Neural cell (in vitro differentiated cells): ENCODE results near the gene RRBP1. TPM values are rescaled to one million over a fixed set of nuclear protein-coding genes. Genes with fewer than 3 reads are reported as not detected.

Experiments
- H2AFZ ChIP-seq: fragments of 200-600, 300-800 bp; sonication (generic), shearing (Covaris generic); 2 replicates; pipeline ENCODE4 v1.6.0; 2014; ENCODE audit warnings: low read depth, mild to moderate bottlenecking, antibody characterized with exemption, low read length, moderate library complexity
- H3F3A ChIP-seq: fragments of 200-600 bp; shearing (Covaris generic); 2 replicates; pipeline ENCODE4 v1.6.1; 2016; ENCODE audit warnings: mild to moderate bottlenecking, moderate library complexity, mixed read lengths, antibody characterized with exemption, low read length; ENCODE audit not compliant: insufficient read depth, poor library complexity, severe bottlenecking
- H3K27ac ChIP-seq: fragments of 200-600, 300-800 bp; sonication (generic), shearing (Covaris generic); 2 replicates; pipeline ENCODE4 v1.5.1; 2014; ENCODE audit warnings: mild to moderate bottlenecking, low read length, moderate library complexity
- H3K27me3 ChIP-seq: fragments of 300-800, 200-600 bp; sonication (generic), shearing (Covaris generic); 2 replicates; pipeline ENCODE4 v1.6.0; 2014; ENCODE audit warnings: mild to moderate bottlenecking, low read depth, low read length, moderate library complexity; ENCODE audit not compliant: insufficient read depth
- H3K36me3 ChIP-seq: fragments of 300-800, 200-600 bp; sonication (generic), shearing (Covaris generic); 2 replicates; pipeline ENCODE4 v1.5.1; 2014; ENCODE audit warnings: mild to moderate bottlenecking, antibody characterized with exemption, low read length, moderate library complexity; ENCODE audit not compliant: insufficient read depth
- H3K4me2 ChIP-seq: fragments of 300-800, 200-600 bp; sonication (generic), shearing (Covaris generic); 2 replicates; pipeline ENCODE4 v1.6.0; 2014; ENCODE audit warnings: mild to moderate bottlenecking, low read length
- H3K4me3 ChIP-seq: fragments of 300-800, 200-600 bp; sonication (generic), shearing (Covaris generic); 2 replicates; pipeline ENCODE4 v1.5.1; 2014; ENCODE audit warnings: mild to moderate bottlenecking, low read length, moderate library complexity
- H3K79me2 ChIP-seq: fragments of 200-600 bp; shearing (Covaris generic); replicated peaks from 2 replicates; pipeline ENCODE4 v1.6.0; 2014; ENCODE audit warnings: mild to moderate bottlenecking, low read length, moderate library complexity; ENCODE audit not compliant: insufficient read depth
- H3K9ac ChIP-seq: fragments of 300-800, 200-600 bp; sonication (generic), shearing (Covaris generic); 2 replicates; pipeline ENCODE4 v1.6.1; 2016; ENCODE audit warnings: mild to moderate bottlenecking, low read length, mixed read lengths
- H3K9me2 ChIP-seq: fragments of 200-600 bp; shearing (Covaris generic); 2 replicates; pipeline ENCODE4 v1.6.1; 2016; ENCODE audit warnings: mild to moderate bottlenecking, low read length, mixed read lengths; ENCODE audit not compliant: insufficient read depth
- H3K9me3 ChIP-seq: fragments of 200-600, 300-800 bp; sonication (generic), shearing (Covaris generic); 2 replicates; pipeline ENCODE4 v1.6.1; 2016; ENCODE audit warnings: mild to moderate bottlenecking, mixed run types, low read length, moderate library complexity, mixed read lengths
- H4K20me1 ChIP-seq: fragments of 200-600 bp; shearing (Covaris generic); 2 replicates; pipeline ENCODE4 v1.6.1; 2016; ENCODE audit warnings: mild to moderate bottlenecking, mixed run types; ENCODE audit not compliant: insufficient read depth
- EP300 ChIP-seq: fragments of 450-650 bp; conservative IDR thresholded peaks from 2 replicates; pipeline ENCODE4 v1.6.1; 2014; ENCODE audit warnings: antibody characterized with exemption, mild to moderate bottlenecking, moderate library complexity; ENCODE audit not compliant: poor library complexity, severe bottlenecking
- EZH2 ChIP-seq: fragments of 200-600, 300-800 bp; shearing (Covaris generic), sonication (generic); IDR thresholded peaks from 2 replicates; pipeline ENCODE4 v1.6.1; 2014; ENCODE audit warnings: antibody characterized with exemption, low read length, borderline replicate concordance, mild to moderate bottlenecking; ENCODE audit not compliant: insufficient read depth, poor library complexity, severe bottlenecking
- MXI1 ChIP-seq: fragments of 450-650 bp; conservative IDR thresholded peaks from 2 replicates; pipeline ENCODE4 v1.6.1; 2014; ENCODE audit warnings: antibody characterized with exemption, mild to moderate bottlenecking; ENCODE audit not compliant: poor library complexity, severe bottlenecking
- POLR2AphosphoS5 ChIP-seq: IDR thresholded peaks from 2 replicates; pipeline ENCODE4 v1.6.1; 2012
- RAD21 ChIP-seq: fragments of 450-650 bp; conservative IDR thresholded peaks from 2 replicates; pipeline ENCODE4 v1.6.1; 2014; ENCODE audit warnings: antibody characterized with exemption, mild to moderate bottlenecking, moderate library complexity
- SMC3 ChIP-seq: fragments of 450-650 bp; conservative IDR thresholded peaks from 2 replicates; pipeline ENCODE4 v1.6.1; 2014; ENCODE audit warnings: antibody characterized with exemption, mild to moderate bottlenecking, moderate library complexity; ENCODE audit not compliant: poor library complexity
- TAF1 ChIP-seq: IDR thresholded peaks from 2 replicates; pipeline ENCODE4 v1.6.1; 2012; ENCODE audit warnings: low read depth
- polyA plus RNA-seq: library from polyadenylated mRNA; depleted of rRNA; stranded (reverse); fragments of >200 nt; gene quantifications from 2 replicates; pipeline ENCODE4 v1.2.3, GENCODE V29; 2014
- TF ChIP-seq, protein P1 (sequence below): fragments of 450-650 bp; IDR thresholded peaks from 2 replicates; pipeline ENCODE4 v1.5.1; 2014; ENCODE audit warnings: antibody characterized with exemption, mild to moderate bottlenecking, moderate library complexity; ENCODE audit not compliant: poor library complexity, severe bottlenecking
- TF ChIP-seq, protein P2 (sequence below): IDR thresholded peaks from 2 replicates; pipeline ENCODE4 v1.6.1; 2012; ENCODE audit warnings: borderline replicate concordance

Gene RRBP1
- polyA plus RNA-seq, 1 donor from 2014 or later, result 2.2 TPM

GRCh38 chr20:17645010-17645409 is 37.0 kb downstream of the RRBP1 start:
- H3K4me2 ChIP-seq, result no peak overlapping the region
- peaks cover 30% of the 10 kb centered on the region for H3K27me3 ChIP-seq
- H2AFZ ChIP-seq, result no peak overlapping the region
- H3F3A ChIP-seq, result no peaks in the 10 kb centered on the region
- no peaks in the 10 kb centered on the region for H3K36me3 ChIP-seq
- H4K20me1 ChIP-seq, result no peaks in the 10 kb centered on the region
- no peak overlapping the region for H3K9ac ChIP-seq
- no peaks in the 10 kb centered on the region for H3K9me2 ChIP-seq
- no peaks in the 10 kb centered on the region for H3K79me2 ChIP-seq
- H3K27ac ChIP-seq, result no peak overlapping the region
- no peaks in the 10 kb centered on the region for H3K9me3 ChIP-seq
- H3K4me3 ChIP-seq, result no peak overlapping the region
- TF ChIP-seq EP300 (no peak), SMC3 (no peak), TAF1 (no peak), MXI1 (no peak), RAD21 (no peak), POLR2AphosphoS5 (no peak), EZH2 (no peak)
- TF ChIP-seq, protein P1, sequence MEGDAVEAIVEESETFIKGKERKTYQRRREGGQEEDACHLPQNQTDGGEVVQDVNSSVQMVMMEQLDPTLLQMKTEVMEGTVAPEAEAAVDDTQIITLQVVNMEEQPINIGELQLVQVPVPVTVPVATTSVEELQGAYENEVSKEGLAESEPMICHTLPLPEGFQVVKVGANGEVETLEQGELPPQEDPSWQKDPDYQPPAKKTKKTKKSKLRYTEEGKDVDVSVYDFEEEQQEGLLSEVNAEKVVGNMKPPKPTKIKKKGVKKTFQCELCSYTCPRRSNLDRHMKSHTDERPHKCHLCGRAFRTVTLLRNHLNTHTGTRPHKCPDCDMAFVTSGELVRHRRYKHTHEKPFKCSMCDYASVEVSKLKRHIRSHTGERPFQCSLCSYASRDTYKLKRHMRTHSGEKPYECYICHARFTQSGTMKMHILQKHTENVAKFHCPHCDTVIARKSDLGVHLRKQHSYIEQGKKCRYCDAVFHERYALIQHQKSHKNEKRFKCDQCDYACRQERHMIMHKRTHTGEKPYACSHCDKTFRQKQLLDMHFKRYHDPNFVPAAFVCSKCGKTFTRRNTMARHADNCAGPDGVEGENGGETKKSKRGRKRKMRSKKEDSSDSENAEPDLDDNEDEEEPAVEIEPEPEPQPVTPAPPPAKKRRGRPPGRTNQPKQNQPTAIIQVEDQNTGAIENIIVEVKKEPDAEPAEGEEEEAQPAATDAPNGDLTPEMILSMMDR, result no peak
- TF ChIP-seq, protein P2, sequence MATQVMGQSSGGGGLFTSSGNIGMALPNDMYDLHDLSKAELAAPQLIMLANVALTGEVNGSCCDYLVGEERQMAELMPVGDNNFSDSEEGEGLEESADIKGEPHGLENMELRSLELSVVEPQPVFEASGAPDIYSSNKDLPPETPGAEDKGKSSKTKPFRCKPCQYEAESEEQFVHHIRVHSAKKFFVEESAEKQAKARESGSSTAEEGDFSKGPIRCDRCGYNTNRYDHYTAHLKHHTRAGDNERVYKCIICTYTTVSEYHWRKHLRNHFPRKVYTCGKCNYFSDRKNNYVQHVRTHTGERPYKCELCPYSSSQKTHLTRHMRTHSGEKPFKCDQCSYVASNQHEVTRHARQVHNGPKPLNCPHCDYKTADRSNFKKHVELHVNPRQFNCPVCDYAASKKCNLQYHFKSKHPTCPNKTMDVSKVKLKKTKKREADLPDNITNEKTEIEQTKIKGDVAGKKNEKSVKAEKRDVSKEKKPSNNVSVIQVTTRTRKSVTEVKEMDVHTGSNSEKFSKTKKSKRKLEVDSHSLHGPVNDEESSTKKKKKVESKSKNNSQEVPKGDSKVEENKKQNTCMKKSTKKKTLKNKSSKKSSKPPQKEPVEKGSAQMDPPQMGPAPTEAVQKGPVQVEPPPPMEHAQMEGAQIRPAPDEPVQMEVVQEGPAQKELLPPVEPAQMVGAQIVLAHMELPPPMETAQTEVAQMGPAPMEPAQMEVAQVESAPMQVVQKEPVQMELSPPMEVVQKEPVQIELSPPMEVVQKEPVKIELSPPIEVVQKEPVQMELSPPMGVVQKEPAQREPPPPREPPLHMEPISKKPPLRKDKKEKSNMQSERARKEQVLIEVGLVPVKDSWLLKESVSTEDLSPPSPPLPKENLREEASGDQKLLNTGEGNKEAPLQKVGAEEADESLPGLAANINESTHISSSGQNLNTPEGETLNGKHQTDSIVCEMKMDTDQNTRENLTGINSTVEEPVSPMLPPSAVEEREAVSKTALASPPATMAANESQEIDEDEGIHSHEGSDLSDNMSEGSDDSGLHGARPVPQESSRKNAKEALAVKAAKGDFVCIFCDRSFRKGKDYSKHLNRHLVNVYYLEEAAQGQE, result no peak

DNA sequence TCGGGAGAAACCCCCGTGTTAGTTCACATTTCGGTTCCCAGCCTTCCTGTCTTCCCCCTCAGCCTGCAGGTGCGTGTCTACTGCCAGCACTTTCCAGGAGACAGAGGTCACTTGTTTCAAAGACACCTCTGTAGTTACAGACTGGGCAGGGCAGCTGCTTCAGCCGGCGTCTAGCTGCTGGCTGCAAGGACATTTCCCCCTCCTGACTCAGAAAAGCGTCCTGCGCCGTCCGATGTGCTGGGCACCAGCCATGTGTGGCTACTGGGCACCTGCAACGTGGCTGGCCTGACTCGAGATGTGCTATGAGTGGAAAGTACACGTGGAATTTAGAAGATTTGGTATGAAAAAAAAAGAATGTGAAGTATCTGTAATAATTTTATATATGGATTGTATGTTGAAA is 37.6 kb downstream of the RRBP1 start:
- Histone ChIP-seq H4K20me1 (no peaks in the 10 kb centered on the region), H3K27ac (no peak overlapping the region), H3K4me3 (no peak overlapping the region), H3K9me2 (no peaks in the 10 kb centered on the region), H3K79me2 (no peaks in the 10 kb centered on the region), H3F3A (no peaks in the 10 kb centered on the region), H3K4me2 (no peak overlapping the region), H3K9ac (no peak overlapping the region), H2AFZ (no peak overlapping the region), H3K27me3 (peaks cover 30% of the 10 kb centered on the region), H3K36me3 (no peaks in the 10 kb centered on the region), H3K9me3 (no peaks in the 10 kb centered on the region)
- TF ChIP-seq SMC3, result no peak
- TF ChIP-seq RAD21, result no peak
- TF ChIP-seq, protein P2, result no peak
- TF ChIP-seq EZH2, result no peak
- no peak for TF ChIP-seq TAF1
- TF ChIP-seq EP300, result no peak
- TF ChIP-seq MXI1, result no peak
- TF ChIP-seq POLR2AphosphoS5, result no peak
- TF ChIP-seq, protein P1, result no peak
